ENCODE data around the gene ZDHHC4.
A peak's percentile ranks its signal among the peaks of the same experiment; 100 is the strongest.

The ZDHHC4 gene

DNA sequence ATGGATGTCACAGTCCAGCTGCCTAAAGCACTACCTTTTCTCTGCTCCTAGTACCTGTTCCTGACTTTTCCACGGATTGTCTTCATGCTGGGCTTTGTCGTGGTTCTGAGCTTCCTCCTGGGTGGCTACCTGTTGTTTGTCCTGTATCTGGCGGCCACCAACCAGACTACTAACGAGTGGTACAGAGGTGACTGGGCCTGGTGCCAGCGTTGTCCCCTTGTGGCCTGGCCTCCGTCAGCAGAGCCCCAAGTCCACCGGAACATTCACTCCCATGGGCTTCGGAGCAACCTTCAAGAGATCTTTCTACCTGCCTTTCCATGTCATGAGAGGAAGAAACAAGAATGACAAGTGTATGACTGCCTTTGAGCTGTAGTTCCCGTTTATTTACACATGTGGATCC, 11.3 kb downstream of the ZDHHC4 start:
- H3K36me3 ChIP-seq, result peaks cover 46 to 78% (median 59%) of the 10 kb centered on the region in 11 experiments
- peak overlapping the region in 2 of 11 experiments; percentile 7 to 98; a peak in 1 of 22 replicates for H3K9ac ChIP-seq
- no peak overlapping the region for H3K4me2 ChIP-seq
- no peak overlapping the region for H3K4me3 ChIP-seq
- 0 out of 22 replicates have a peak, but pooled peaks cover 0 to 3% (median 0%) of the 10 kb centered on the region in 11 experiments for H3K9me3 ChIP-seq (replicated peaks in 1 of 11)
- H3K27ac ChIP-seq, result no peak overlapping the region
- H4K20me1 ChIP-seq, result peaks cover 0 to 36% (median 28%) of the 10 kb centered on the region in 11 experiments; a peak in 17 of 22 replicates
- H3K4me1 ChIP-seq, result peaks cover 18 to 24% (median 20%) of the 10 kb centered on the region in 10 experiments
- no peak for TF ChIP-seq Cebpa-rat (IDR thresholded peaks at IDR 0.05)
- no peaks in the 10 kb centered on the region for H3K27me3 ChIP-seq

DNA sequence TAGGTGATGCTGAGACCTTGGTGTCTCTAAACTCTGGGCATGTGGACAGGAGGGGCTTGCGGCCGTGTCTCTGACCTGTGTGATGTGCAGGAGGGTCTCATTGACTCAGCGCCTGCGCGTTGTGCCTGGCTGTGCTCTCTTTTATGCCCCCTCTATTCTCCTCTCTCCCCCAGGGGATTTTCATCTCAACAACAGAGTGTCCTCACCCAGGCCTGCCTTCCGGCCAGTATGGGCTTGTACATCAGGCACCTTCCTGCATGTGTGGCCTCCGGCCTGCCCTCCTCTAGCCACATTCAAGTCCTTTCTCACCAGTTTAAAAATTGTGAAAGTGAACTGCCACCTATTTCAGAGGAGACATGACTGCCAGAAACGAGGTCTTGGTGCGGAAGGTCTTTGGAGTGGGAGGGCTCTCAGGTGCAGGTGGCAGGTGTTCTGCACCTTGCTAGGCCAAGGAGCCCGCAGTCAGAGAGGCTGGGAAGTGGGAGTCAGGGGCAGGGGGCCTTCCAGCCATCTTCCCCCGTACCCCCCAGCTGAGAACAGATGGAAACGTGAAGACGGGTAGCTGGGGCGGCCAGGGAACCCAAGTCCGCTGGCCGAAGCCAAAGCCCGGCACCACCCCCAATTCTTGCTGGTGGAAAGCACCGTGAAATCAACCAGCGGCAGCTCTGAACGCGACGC, 12.0 kb downstream of the ZDHHC4 start:
- H3K9ac ChIP-seq, result peak overlapping the region; percentile 89 to 99 (median 95); a peak in 20 of 22 replicates
- peak overlapping the region in 8 of 11 experiments; percentile 93 to 99 (median 97); a peak in 11 of 22 replicates for H3K27ac ChIP-seq
- H3K36me3 ChIP-seq, result peaks cover 50 to 78% (median 60%) of the 10 kb centered on the region in 11 experiments

DNA sequence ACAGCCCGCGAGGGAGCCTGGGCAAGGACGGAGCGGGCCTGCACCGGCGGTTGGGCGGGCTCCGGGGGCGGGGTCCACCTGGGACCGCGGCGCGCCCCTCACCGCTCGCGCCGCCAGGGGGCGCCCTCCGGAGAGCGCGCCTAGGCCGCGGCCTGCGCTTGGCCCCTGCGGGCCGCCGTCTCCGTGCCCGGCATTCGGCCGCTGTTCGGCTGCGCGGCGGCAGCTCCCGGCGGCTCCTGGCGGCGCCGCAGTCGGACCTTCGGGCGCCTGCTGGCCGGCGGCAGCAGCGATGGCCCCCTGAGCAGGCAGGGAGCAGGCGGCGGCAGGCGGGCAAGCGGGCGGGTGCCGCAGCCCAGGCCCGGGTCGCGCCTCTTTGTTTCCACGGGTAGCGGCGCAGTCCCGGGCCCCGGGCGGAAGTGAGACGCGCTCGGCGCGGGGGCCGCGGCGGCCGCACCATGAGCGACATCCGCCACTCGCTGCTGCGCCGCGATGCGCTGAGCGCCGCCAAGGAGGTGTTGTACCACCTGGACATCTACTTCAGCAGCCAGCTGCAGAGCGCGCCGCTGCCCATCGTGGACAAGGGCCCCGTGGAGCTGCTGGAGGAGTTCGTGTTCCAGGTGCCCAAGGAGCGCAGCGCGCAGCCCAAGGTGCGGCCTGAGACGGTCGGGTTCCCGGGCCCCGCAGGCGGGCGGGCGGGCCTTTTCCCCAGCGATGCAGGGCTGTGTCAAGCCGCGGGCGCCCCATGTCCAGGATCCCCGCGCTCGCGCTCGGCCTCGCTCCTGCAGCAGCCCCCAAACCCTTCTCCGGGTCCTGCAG, 12.8 kb downstream of the ZDHHC4 start, which contains the start of gene INTS15:
TSS of gene INTS15 (plus strand) at position 193 of the 816 bp plus-strand sequence. CDS start at position 456, 263 bp downstream.
- no peaks in the 10 kb centered on the region for H3K27me3 ChIP-seq
- peak within 1 kb of the TSS; percentile 85 to 99 (median 93) for H3K4me2 ChIP-seq
- H4K20me1 ChIP-seq, result peaks cover 0 to 50% (median 38%) of the 10 kb centered on the region in 11 experiments; a peak in 18 of 22 replicates
- peak within 1 kb of the TSS; percentile 89 to 99 (median 95) for H3K9ac ChIP-seq
- peak within 1 kb of the TSS; percentile 75 to 98 (median 92) for H3K4me3 ChIP-seq
- TF ChIP-seq Cebpa-rat (IDR thresholded peaks at IDR 0.05), result no peak
- 0 out of 22 replicates have a peak, but pooled peaks cover 0 to 3% (median 0%) of the 10 kb centered on the region in 11 experiments for H3K9me3 ChIP-seq (replicated peaks in 1 of 11)
- H3K4me1 ChIP-seq, result peaks cover 18 to 24% (median 20%) of the 10 kb centered on the region in 10 experiments
- peak within 1 kb of the TSS; percentile 83 to 99 (median 96) for H3K27ac ChIP-seq
- H3K36me3 ChIP-seq, result peaks cover 51 to 78% (median 60%) of the 10 kb centered on the region in 11 experiments

More for the DNA sequence above, 12.0 kb downstream of the ZDHHC4 start:
- H3K27me3 ChIP-seq, result no peaks in the 10 kb centered on the region
- H3K4me3 ChIP-seq, result peak overlapping the region; percentile 75 to 98 (median 92)
- peaks cover 18 to 24% (median 20%) of the 10 kb centered on the region in 10 experiments for H3K4me1 ChIP-seq
- peak overlapping the region; percentile 73 to 99 (median 86) for H3K4me2 ChIP-seq
- 0 out of 22 replicates have a peak, but pooled peaks cover 0 to 3% (median 0%) of the 10 kb centered on the region in 11 experiments for H3K9me3 ChIP-seq (replicated peaks in 1 of 11)
- H4K20me1 ChIP-seq, result peaks cover 0 to 43% (median 31%) of the 10 kb centered on the region in 11 experiments; a peak in 18 of 22 replicates
- no peak for TF ChIP-seq Cebpa-rat (IDR thresholded peaks at IDR 0.05)

DNA sequence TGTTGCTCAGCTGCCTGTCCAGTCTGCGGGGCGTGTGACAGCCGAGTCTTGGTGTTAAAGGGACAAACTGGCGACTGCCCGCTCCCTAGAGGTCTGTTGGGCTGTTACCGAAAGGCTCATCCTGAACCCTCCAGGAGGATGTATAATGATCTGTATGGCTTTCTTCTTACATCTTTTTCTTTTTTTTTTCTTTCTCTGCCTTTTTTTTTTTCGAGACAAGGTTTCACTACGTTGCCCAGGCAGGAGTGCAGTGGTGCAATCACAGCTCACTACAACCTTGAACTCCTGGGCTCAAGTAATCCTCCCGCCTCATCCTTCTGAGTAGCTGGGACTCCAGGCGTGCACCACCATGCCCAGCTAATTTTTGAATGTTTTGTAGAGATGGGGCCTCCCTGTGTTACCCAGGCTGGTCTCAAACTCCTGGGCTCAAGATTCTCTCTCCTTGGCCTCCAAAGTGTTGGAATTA, 13.4 kb downstream of the ZDHHC4 start:
- Histone ChIP-seq H3K27ac (peak overlapping the region; percentile 83 to 99 (median 96); a peak in 21 of 22 replicates), H4K20me1 (peaks cover 0 to 57% (median 41%) of the 10 kb centered on the region in 11 experiments; a peak in 18 of 22 replicates), H3K36me3 (peaks cover 53 to 78% (median 60%) of the 10 kb centered on the region in 11 experiments), H3K9me3 (replicated peaks in 1 of 11) (0 out of 22 replicates have a peak, but pooled peaks cover 0 to 3% (median 0%) of the 10 kb centered on the region in 11 experiments), H3K4me3 (peak overlapping the region; percentile 75 to 98 (median 92)), H3K27me3 (no peaks in the 10 kb centered on the region), H3K9ac (peak overlapping the region; percentile 89 to 99 (median 95)), H3K4me2 (peak overlapping the region; percentile 85 to 99 (median 91)), H3K4me1 (peaks cover 18 to 24% (median 20%) of the 10 kb centered on the region in 10 experiments)
- no peak for TF ChIP-seq Cebpa-rat (IDR thresholded peaks at IDR 0.05)

DNA sequence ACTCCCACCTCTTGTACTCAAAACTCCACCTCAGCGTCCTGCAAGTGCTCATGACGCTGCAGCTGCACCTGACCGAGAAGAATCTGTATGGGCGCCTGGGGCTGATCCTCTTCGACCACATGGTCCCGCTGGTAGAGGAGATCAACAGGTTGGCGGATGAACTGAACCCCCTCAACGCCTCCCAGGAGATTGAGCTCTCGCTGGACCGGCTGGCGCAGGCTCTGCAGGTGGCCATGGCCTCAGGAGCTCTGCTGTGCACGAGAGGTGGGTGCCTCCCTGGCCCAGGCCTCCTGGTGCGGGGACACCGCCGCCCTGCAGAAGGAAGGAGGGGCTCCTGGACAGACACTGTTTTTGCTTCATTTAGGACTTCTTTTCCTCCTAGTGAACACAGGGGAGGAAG, 22.8 kb downstream of the ZDHHC4 start:
- Histone ChIP-seq H3K4me2 (no peak overlapping the region), H3K9ac (no peak overlapping the region), H3K4me1 (no peaks in the 10 kb centered on the region), H4K20me1 (peaks cover 0 to 100% (median 96%) of the 10 kb centered on the region in 11 experiments; a peak in 19 of 22 replicates), H3K4me3 (no peak overlapping the region), H3K27ac (no peak overlapping the region), H3K27me3 (no peaks in the 10 kb centered on the region), H3K36me3 (peaks cover 96 to 100% (median 100%) of the 10 kb centered on the region in 11 experiments), H3K9me3 (replicated peaks in 1 of 11) (no peaks in the 10 kb centered on the region)
- no peak for TF ChIP-seq Cebpa-rat (IDR thresholded peaks at IDR 0.05)

DNA sequence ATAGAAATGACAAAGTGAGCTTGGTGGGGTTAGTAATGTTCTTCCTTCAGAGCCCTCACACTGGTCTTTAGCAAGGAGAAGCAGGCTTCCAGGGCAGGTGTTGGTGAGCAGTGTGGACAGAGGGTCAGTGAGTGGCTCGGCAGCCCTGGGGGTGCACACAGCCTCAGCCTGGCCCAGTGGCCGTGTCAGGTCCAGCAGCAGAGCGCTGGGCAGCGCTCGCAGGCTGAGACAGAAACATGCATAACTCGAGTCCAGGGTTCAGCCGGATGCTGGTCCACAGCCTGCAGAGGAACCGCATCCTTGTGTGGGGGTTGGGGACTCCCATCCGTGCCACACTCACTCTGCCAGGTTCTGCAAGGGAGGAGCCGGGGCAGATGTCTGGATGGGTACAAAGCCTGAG, 27.2 kb downstream of the ZDHHC4 start:
- Histone ChIP-seq H4K20me1 (peaks cover 0 to 97% (median 77%) of the 10 kb centered on the region in 11 experiments; a peak in 20 of 22 replicates), H3K27ac (no peak overlapping the region)
- TF ChIP-seq Cebpa-rat (IDR thresholded peaks at IDR 0.05), result no peak

DNA sequence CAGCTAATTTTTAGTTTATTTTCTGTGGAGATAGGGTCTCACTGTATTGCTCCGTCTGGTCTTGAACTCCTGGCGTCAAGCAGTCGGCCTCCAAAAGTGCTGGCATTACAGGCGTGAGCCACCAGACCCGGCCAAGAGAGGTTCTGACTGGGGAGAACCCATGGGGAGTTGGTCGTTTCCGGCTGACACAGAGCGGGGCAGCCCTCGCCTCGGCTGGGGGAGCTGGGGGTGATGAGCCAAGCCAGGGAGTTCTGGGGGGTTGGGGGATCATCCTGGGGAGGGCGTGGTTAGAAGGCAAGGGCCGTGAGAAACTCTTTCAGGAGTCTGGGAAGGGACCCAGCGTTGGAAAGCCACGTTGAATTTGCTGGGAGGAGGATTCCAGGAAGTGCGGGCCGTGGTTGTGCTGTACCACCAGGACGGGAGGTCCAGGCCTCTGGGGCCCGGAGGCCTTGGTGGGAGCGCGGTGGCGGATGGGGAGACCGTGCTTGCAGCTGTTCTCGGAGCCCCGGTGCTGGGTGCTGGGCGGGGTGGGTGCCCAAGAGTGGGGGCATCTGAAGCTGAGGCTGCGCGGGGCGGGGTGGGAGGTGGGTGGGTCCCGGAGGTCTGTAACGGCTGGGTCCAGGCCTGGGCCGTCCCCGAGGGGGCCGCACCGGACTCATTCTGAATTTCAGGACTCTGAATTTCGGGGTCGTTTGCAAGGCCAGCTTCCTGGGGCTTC, 29.8 kb downstream of the ZDHHC4 start:
- Histone ChIP-seq H4K20me1 (peaks cover 0 to 83% (median 52%) of the 10 kb centered on the region in 11 experiments; a peak in 20 of 22 replicates), H3K27ac (no peak overlapping the region), H3K9me3 (replicated peaks in 1 of 11) (no peaks in the 10 kb centered on the region), H3K4me1 (peaks cover 0 to 9% (median 8%) of the 10 kb centered on the region in 10 experiments; a peak in 17 of 20 replicates), H3K9ac (no peak overlapping the region), H3K27me3 (0 out of 22 replicates have a peak, but pooled peaks cover 0 to 3% (median 0%) of the 10 kb centered on the region in 11 experiments), H3K36me3 (peaks cover 65 to 88% (median 77%) of the 10 kb centered on the region in 11 experiments), H3K4me2 (no peak overlapping the region), H3K4me3 (no peak overlapping the region)
- TF ChIP-seq Cebpa-rat (IDR thresholded peaks at IDR 0.05), result no peak

More for the DNA sequence above, 27.2 kb downstream of the ZDHHC4 start:
- no peaks in the 10 kb centered on the region for H3K27me3 ChIP-seq
- no peak overlapping the region for H3K4me2 ChIP-seq
- no peak overlapping the region for H3K4me3 ChIP-seq
- H3K9me3 ChIP-seq (replicated peaks in 1 of 11), result no peaks in the 10 kb centered on the region
- peaks cover 88 to 100% (median 97%) of the 10 kb centered on the region in 11 experiments for H3K36me3 ChIP-seq
- no peaks in the 10 kb centered on the region for H3K4me1 ChIP-seq
- H3K9ac ChIP-seq, result no peak overlapping the region

DNA sequence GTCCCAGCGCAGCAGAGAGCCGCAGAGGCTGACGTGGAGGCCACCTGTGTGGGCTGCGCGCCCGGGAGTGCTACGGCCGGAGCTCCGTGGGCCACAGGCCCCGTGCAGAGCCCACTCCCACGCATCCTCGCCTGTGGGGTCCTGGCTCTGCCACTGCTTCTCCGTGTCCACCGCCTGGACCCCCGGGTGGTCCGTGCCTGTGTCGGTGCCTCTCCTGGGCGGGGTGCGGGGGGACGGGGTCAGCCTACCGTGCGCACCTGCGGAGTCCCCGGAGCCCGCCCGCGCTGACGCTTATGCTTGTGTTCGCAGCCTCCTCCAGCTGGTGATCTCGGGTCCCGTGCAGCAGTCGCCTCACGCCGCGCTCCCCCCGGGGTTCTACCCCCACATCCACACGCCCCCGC, 30.4 kb downstream of the ZDHHC4 start:
- H3K36me3 ChIP-seq, result peaks cover 58 to 82% (median 70%) of the 10 kb centered on the region in 11 experiments
- H3K4me3 ChIP-seq, result no peak overlapping the region
- H3K9me3 ChIP-seq (replicated peaks in 1 of 11), result no peaks in the 10 kb centered on the region
- no peak overlapping the region for H3K27ac ChIP-seq
- no peak overlapping the region for H3K9ac ChIP-seq
- no peak overlapping the region for H3K4me2 ChIP-seq
- peaks cover 0 to 9% (median 3%) of the 10 kb centered on the region in 11 experiments; a peak in 11 of 22 replicates for H3K27me3 ChIP-seq
- H3K4me1 ChIP-seq, result peaks cover 0 to 11% (median 9%) of the 10 kb centered on the region in 10 experiments; a peak in 17 of 20 replicates
- no peak for TF ChIP-seq Cebpa-rat (IDR thresholded peaks at IDR 0.05)
- H4K20me1 ChIP-seq, result peaks cover 0 to 77% (median 45%) of the 10 kb centered on the region in 11 experiments; a peak in 20 of 22 replicates
